ENCODE measurements around the gene PRKCZ. TPM values are rescaled to one million over a fixed set of nuclear protein-coding genes. Genes with fewer than 3 reads are reported as not detected.

Gene PRKCZ
- total and polyA plus RNA-seq, 2 experiments from 2014 or later, result 26.2 to 36.9 TPM

DNA sequence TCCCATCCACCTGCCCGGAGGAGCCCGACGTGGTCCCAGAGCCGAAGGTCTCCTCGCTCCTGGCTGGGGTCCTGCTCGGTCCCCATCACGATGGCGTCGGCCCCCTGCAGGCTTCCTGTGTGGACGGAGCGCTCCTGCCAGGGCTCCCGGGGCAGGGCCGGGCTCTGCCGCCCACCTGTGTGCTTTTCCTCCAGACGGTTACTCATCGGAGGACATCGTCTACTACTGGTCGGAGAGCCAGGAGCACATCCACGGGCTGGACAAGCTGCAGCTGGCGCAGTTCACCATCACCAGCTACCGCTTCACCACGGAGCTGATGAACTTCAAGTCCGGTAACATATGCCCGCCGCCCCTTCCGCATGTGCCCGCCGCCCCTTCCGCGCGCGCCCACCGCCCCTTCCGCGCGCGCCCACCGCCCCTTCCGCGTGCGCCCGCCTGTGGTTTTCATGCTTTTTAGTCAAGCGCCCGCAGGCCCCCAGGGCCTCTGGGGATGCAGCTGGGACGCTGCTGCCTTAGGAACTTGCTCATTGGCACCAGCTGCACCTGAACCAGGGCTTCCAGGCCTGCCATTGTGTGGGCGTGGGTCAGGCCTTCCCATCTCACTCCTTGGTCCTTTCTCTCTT is 22.1 kb upstream of the PRKCZ start (continued):
- TF ChIP-seq, protein P1, sequence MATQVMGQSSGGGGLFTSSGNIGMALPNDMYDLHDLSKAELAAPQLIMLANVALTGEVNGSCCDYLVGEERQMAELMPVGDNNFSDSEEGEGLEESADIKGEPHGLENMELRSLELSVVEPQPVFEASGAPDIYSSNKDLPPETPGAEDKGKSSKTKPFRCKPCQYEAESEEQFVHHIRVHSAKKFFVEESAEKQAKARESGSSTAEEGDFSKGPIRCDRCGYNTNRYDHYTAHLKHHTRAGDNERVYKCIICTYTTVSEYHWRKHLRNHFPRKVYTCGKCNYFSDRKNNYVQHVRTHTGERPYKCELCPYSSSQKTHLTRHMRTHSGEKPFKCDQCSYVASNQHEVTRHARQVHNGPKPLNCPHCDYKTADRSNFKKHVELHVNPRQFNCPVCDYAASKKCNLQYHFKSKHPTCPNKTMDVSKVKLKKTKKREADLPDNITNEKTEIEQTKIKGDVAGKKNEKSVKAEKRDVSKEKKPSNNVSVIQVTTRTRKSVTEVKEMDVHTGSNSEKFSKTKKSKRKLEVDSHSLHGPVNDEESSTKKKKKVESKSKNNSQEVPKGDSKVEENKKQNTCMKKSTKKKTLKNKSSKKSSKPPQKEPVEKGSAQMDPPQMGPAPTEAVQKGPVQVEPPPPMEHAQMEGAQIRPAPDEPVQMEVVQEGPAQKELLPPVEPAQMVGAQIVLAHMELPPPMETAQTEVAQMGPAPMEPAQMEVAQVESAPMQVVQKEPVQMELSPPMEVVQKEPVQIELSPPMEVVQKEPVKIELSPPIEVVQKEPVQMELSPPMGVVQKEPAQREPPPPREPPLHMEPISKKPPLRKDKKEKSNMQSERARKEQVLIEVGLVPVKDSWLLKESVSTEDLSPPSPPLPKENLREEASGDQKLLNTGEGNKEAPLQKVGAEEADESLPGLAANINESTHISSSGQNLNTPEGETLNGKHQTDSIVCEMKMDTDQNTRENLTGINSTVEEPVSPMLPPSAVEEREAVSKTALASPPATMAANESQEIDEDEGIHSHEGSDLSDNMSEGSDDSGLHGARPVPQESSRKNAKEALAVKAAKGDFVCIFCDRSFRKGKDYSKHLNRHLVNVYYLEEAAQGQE (IDR thresholded peaks at IDR 0.05; ENCODE audit: unreplicated experiment), result no peak

- Histone ChIP-seq H3K9me2 (ENCODE audit: insufficient read depth) (no peaks in the 10 kb centered on the region), H3K79me2 (replicated peaks; ENCODE audit: insufficient read depth) (no peaks in the 10 kb centered on the region), H3K27me3 (ENCODE audit: insufficient read depth) (no peaks in the 10 kb centered on the region), H3K4me3 (no peak overlapping the region), H3K4me1 (ENCODE audit: insufficient read depth) (no peaks in the 10 kb centered on the region), H2AFZ (no peak overlapping the region), H3K36me3 (ENCODE audit: insufficient read depth) (no peaks in the 10 kb centered on the region), H3K27ac (ENCODE audit: low read depth) (no peak overlapping the region), H3F3A (replicated peaks; ENCODE audit: low read depth) (no peaks in the 10 kb centered on the region), H3K4me2 (no peak overlapping the region), H4K20me1 (replicated peaks; ENCODE audit: insufficient read depth) (no peaks in the 10 kb centered on the region)
- no peak overlapping the region for H3K4me3 Mint-ChIP-seq
- ATAC-seq (no peak), DNase-seq (ENCODE audit: low spot score) (no peak)
- H3K9me3 Mint-ChIP-seq, result no peaks in the 10 kb centered on the region
- no peaks in the 10 kb centered on the region for H3K36me3 Mint-ChIP-seq (ENCODE audit: low read depth)
- peaks cover 6% of the 10 kb centered on the region; the same call in 2 of the 3 replicates for H3K4me1 Mint-ChIP-seq
- H3K27me3 Mint-ChIP-seq (ENCODE audit: insufficient read depth, low read depth, poor library complexity), result peaks cover 8% of the 10 kb centered on the region
- no peak overlapping the region for H3K27ac Mint-ChIP-seq
- no peak for TF ChIP-seq ZNF462 (CRISPR knock-in tag; IDR thresholded peaks at IDR 0.05)
- TF ChIP-seq, protein P2, sequence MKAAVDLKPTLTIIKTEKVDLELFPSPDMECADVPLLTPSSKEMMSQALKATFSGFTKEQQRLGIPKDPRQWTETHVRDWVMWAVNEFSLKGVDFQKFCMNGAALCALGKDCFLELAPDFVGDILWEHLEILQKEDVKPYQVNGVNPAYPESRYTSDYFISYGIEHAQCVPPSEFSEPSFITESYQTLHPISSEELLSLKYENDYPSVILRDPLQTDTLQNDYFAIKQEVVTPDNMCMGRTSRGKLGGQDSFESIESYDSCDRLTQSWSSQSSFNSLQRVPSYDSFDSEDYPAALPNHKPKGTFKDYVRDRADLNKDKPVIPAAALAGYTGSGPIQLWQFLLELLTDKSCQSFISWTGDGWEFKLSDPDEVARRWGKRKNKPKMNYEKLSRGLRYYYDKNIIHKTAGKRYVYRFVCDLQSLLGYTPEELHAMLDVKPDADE (IDR thresholded peaks at IDR 0.05), result no peak
- TF ChIP-seq, protein P3, sequence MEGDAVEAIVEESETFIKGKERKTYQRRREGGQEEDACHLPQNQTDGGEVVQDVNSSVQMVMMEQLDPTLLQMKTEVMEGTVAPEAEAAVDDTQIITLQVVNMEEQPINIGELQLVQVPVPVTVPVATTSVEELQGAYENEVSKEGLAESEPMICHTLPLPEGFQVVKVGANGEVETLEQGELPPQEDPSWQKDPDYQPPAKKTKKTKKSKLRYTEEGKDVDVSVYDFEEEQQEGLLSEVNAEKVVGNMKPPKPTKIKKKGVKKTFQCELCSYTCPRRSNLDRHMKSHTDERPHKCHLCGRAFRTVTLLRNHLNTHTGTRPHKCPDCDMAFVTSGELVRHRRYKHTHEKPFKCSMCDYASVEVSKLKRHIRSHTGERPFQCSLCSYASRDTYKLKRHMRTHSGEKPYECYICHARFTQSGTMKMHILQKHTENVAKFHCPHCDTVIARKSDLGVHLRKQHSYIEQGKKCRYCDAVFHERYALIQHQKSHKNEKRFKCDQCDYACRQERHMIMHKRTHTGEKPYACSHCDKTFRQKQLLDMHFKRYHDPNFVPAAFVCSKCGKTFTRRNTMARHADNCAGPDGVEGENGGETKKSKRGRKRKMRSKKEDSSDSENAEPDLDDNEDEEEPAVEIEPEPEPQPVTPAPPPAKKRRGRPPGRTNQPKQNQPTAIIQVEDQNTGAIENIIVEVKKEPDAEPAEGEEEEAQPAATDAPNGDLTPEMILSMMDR (conservative IDR thresholded peaks at IDR 0.05; ENCODE audit: low read depth in 2 of 2), result no peak
- no peak for TF ChIP-seq NANOG (IDR thresholded peaks at IDR 0.05; ENCODE audit: borderline replicate concordance)
- TF ChIP-seq EZH2 (IDR thresholded peaks at IDR 0.05; ENCODE audit: low read depth, unreplicated experiment), result no peak
- no peak for TF ChIP-seq POLR2AphosphoS5 (IDR thresholded peaks at IDR 0.05; ENCODE audit: low read depth)
- TF ChIP-seq ZNF331 (CRISPR knock-in tag; IDR thresholded peaks at IDR 0.05; ENCODE audit: low read depth), result no peak
- no peak for TF ChIP-seq CREB1 (CRISPR knock-in tag; IDR thresholded peaks at IDR 0.05; ENCODE audit: low read depth)
- TF ChIP-seq ZNF114 (CRISPR knock-in tag; IDR thresholded peaks at IDR 0.05), result no peak
- no peak for TF ChIP-seq EZH2phosphoT487 (IDR thresholded peaks at IDR 0.05; ENCODE audit: unreplicated experiment)
- TF ChIP-seq JUNB (IDR thresholded peaks at IDR 0.05; ENCODE audit: unreplicated experiment), result no peak
Measured at GRCh38 chr1:2028870-2029560, 21.2 kb upstream of the PRKCZ start.
